G401.6 (cell line): Measurements from ENCODE around the gene RAB19.

ENCODE experiments used
- FAIRE-seq: peaks from 2 replicates; lab custom pipeline; 2012; peaks lifted over from hg19 to GRCh38; lab: Jason Lieb, UNC

The RAB19 gene

GRCh38 chr7:140403878-140404564, at the start of gene RAB19:
Gene RAB19, plus strand, starts transcription at chr7:140404058. Its CDS starts 3,589 bp downstream, at chr7:140407647.
- no peak for FAIRE-seq

GRCh38 chr7:140358024-140358411, 45.8 kb upstream of the RAB19 start:
- FAIRE-seq = no peak

DNA sequence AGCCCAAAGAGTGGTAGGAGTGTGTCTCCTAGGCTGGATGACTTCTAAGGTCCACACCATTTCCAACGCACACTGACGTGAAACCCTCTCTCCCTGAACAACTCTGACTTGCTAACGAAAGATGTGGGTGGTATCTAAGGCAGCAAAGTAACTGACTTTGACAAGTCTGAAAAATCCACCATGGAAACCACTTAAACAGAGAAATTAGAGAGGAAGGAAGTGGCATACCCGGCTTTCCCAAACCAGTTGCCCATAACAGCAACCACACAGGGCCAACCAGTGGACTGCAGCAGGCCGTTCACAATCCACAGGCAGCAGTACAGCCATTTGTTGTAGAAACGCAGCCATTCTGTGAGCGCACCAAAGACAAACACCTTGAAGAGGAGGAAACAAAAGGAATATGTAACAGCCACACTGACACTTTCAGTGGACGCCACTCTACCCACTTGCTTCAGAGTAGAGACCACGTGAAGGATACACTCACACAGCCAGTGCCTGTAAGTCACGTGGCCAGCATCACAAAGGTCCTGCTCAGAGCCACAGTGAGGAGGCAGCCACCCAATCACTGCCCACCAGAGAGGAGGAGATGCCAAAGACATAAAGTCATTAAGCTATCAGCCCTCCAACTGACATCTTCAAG, 45.3 kb upstream of the RAB19 start:
- no peak for FAIRE-seq

GRCh38 chr7:140360697-140361229, 43.1 kb upstream of the RAB19 start:
- no peak for FAIRE-seq

- FAIRE-seq = no peak
These were observed 39.0 kb upstream of the RAB19 start for GRCh38 chr7:140364819-140365218.

- FAIRE-seq = no peak
These were observed 36.3 kb upstream of the RAB19 start for GRCh38 chr7:140367528-140367927.

DNA sequence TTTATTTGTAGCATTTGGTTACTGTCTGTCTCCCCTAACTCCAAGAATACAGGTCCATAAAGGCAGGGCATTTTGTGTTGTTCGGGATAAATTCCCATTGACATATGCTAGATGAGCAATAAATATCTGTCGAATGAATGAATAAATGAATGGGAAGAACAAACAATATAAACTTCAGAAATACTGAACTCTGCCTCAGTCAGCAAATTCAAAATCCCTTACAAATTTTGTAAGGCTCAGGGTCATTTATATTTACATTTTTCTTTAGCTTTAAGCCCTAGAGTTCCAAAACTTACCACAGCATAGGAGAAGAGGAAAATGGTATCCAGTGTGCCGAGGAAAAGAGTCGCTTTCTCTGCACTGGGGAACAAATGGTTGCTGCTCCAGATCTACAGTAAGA, 34.6 kb upstream of the RAB19 start:
- FAIRE-seq = no peak

- FAIRE-seq = no peak
These were observed 28.5 kb upstream of the RAB19 start for GRCh38 chr7:140375323-140375722.

DNA sequence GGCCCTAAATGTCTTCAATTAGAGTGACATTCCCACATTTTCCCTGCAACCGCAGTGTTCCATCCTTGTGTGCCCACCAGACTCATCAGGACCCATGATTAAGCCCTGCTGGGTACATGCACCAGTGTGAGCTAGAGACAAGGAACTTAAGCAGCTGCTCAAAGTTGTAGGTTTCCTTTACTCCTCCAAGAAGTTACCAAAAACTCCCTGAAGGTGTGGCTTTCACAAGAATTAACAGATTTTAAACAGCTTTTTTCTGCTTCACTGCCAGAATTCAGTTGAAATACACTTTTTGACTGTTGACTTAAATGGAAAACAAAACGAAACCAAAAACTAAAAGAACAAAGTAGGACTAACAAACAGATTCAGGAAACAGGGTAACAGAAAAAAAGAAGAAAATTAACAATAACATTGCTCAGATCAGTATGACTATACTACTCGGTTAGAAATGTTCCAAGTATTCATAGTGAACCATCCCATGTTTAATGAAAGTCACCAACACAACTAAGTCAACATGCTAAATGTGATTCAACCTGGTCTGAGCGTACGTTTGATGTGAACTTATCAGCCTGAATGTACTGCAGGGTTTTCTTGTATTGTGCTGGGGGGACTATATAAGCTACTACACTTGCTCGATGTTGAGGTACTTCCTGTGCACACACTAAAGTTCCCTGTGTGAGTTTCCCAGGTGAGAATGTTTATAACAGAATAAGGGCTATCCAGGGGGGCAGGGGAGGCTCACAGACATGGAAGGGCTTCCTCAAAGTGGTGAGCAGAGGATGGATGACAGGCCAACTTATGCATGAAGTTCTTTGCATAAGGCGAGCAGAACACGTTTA, 27.7 kb upstream of the RAB19 start:
- no peak for FAIRE-seq

DNA sequence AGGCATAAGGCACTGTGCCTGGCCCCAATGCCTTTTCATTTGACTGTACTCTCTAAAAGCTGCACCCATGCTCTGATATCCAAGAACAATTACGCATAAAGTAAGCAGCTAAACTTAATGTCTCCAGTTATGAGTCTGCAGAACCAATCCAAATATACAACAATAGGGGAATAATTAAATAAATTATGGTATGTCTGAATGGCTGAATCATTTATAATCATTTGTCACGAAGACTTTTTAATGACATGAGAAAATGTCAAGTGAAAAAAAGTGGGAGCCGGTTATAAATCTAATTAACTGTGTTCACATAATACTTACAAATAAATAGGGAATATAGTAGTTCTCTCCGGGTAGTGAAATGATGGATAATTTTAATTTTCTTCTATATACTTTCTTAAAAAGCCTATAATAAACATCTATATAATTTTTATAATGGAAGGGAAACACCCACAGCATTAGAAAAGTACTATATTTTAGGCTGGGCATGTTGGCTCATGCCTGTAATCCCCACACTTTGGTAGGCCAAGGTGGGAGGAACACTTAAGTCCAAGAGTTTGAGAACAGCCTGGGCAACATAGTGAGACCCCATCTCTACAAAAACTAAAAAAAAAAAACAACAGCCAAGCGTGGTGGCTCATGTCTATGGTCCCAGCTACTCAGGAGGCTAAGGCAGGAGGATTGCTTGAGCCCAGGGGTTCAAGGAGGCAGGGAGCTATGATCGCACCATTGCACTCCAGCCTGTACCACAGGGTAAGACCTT, 19.7 kb upstream of the RAB19 start:
- no peak for FAIRE-seq

DNA sequence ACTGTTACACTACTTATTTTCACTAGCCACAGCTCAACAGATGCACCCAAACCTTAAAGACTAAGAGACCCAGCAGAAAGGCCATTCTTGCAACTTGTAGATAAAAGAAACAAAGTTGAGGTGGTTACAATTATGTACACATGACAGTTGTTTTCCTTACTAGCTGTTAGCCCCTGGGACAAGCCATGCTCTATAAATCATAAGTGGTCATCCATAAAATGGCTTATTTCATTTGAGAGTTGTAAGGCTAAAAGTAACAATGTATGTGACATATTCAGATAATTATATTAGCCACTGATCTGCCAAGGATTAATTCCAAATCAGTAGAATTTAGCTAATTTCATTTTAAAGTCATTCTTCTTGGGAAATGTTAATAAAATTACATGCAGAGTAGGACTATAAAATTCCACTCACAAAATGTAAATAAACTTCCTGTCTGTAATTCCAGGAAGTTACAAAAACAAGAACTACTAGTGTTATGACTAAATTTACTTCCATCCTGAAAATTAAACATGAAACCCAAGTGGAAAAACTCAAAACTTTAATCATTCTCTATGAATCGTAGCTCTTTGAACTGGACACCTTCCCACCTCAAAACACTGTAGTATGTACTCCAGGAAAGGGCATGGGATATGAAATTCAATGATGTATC, 18.8 kb upstream of the RAB19 start:
- FAIRE-seq = no peak

DNA sequence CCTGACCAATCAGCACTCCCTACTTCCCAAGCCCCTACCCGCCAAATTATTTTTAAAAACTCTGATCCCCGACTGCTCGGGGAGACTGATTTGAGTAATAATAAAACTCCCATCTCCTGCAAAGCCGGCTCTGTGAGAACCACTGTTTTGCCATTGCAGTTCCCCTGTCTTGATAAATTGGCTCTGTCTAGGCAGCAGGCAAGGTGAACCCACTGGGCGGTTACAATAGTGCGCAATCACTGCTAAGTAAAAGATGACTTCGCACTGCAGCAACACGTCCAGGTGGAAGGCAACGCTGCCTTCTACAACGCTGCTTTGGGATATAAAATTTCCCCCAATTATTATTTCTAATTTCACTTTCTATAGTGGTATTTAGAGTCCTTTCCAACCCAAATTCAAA, 14.4 kb upstream of the RAB19 start:
- no peak for FAIRE-seq

DNA sequence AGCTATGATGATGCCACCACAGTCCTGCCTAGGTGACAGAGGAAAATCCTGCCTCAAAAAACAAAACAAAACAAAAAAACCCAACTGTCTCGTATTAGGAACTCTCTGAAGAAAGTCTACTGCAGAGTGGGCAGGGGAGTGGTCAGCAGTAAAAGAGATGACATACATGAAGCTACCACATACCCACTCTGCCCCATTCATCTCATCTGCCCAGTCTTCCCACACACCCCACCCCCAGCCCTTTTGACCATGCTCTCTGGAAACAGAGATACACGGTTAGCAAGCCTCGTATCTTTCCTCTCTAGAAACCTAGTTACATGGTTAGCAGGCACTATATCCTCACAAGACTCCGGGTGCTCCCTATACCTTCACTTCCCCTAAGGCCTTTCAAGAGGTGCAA, 13.8 kb upstream of the RAB19 start:
- FAIRE-seq = no peak

DNA sequence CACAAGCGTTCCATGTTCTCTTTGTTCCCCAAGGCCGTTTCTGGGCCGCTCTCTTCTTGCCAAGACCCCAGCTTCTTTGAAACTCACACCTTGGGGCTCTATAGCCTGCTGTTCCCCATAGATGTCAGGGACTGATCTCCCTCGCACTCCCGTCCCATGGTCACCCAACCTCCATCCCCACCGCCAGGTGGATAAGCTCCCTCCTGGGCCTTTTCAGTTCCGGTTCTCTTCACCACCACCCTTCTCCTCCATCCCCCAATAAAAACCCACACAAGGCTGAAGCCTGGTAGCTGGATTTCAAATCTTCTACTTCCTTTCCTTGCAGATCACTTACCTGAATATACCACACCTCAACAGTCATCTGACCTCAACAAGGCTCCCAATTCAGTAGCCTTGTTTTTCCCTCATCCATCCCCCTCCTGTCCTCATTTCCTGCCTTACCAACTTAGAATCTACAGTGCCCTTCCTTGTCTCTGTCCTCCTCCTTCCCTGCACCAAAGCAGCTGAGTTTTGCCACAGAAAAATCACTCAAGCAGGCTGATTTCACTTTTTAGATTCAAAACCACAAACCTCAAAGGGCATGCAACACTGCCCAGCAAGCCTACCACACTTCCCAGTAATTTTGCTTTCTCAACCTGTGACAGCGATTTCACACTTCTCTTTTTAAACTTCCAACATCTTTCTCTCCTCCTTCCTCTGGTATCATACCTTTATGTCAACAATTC, 13.2 kb upstream of the RAB19 start:
- no peak for FAIRE-seq

GRCh38 chr7:140391634-140392033, 12.2 kb upstream of the RAB19 start:
- no peak for FAIRE-seq

DNA sequence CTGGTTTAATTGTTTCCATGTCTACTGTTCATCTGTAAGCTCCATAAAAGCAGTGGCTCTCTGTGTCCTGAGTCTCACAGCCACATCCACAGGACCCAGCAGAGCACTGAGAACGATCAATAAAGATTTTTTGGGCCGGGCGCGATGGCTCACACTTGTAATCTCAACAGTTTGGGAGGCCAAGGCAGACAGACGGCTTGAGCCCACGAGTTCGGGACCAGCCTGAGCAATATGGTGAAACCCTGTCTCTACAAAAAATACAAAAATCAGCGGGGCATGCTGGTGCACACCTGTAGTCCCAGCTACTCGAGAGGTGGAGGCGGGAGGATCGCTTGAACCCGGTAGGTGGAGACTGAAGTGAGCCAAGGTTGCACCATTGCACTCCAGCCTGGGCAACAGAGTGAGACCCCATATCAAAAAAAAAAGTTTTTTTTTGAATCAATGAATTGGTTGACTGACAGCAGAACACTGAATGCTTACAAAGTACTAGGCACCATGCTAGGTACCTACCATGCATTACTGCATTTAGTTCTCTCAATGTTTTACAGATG, 10.0 kb upstream of the RAB19 start:
- FAIRE-seq = no peak

DNA sequence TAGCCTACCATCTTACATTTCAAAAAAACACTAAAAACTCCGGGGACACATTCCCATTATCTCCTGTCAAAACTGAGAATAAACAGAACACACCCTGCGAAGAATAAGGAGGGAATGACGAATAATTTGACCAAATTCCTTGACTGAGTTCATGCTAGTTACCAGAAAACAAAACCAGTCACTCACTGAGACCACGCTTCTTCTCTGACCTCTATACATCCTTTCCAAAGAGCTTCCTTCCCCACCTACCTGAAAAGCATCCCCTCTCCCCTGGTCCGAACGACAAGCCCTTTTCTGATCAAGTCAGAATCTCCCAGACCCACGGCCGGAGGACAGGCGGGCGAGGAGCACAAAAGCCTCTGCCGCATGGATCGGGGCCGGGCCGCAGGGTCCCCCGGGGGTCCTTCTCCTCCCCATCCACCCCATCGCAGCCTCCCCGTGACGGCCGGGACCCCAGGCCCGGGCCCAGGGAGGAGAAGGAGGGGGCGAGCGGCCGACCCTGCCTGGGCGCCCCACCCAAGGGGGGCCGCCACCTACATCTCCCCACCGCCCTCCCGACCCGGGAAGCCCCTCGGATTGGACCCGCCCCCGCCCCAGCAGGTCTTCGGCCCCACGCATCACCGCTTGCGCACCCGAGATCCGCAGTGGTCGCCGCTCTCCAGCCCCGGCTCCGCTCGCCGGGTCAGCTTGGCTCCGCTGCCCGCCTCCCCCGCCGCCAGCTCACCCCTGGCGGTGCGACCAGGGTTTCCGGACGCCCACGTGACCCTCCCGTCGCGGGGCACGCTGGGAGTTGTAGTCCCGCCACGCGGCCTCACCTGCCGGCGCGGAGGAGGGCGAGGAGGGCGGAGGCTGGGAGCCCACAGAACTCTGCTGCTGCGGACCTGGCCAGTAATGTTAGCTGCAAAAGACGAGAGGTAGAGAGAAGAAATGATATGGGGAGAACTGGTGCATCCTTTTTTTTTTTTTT, 5.8 kb upstream of the RAB19 start, which contains the start of gene SLC37A3:
Gene SLC37A3 (minus strand): TSS at position 747 of the 967 bp plus-strand sequence. CDS start 16,004 bp downstream, outside the sequence.
- FAIRE-seq = no peak

DNA sequence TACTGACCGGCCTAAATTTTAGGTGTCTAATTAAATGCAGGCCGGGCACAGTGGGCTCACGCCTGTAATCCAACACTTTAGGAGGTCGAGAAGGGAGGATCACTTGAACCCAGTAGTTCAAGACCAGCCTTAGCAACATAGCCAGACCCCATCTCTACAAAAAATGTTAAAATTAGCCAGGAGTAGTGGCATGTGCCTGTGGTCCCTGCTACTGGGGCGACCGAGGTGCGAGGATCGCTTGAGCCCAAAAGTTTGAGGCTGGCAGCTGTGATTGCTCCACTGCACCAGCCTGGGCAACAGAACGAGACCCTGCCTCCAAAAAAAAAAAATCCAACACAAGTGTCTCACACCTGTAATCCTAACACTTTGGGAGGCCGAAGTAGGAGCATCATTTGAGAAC, 5.0 kb upstream of the RAB19 start:
- no peak for FAIRE-seq

DNA sequence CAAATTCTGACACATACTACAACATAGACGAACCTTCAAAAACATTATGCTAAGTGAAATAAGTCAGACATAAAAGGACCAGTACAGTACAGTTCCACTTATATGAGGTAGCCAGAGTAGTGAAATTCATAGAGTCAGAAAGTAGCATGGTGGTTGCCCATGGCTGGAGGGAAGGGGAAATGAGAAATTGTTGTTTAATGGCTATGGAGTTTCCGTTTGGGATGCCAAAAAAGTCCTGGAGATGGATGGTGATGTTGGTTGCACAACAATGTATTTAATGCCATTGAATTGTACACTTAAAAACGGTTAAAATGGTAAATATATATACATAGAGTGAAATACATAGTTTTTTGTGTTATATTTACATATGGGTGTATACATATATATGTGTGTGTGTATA, 3.5 kb upstream of the RAB19 start:
- no peak for FAIRE-seq
